Measurements from ENCODE around the gene ADGRD1. TPM values are rescaled to one million over a fixed set of nuclear protein-coding genes. Genes with fewer than 3 reads are reported as not detected.
"Not testable (repeated sequence)": the region's sequence is repeated elsewhere in the genome, so short reads cannot be mapped to it uniquely, and the experiment has no call there.

ADGRD1 gene
- total and polyA plus RNA-seq, 4 donors, result 9.9 to 15.4 (median 12.7) TPM

GRCh38 chr12:131113568-131114270 is 160.0 kb downstream of the ADGRD1 start:
- Histone ChIP-seq H3K27ac (ENCODE audit: low read depth, low read length) (peak overlapping the region; percentile 33), H3K9me3 (ENCODE audit: control insufficient read depth, insufficient read depth, low read length) (no peaks in the 10 kb centered on the region), H3K4me1 (ENCODE audit: control insufficient read depth, insufficient read depth, low read length) (peaks cover 33% of the 10 kb centered on the region), H3K4me3 (ENCODE audit: low read depth, low read length) (no peak overlapping the region), H3K27me3 (ENCODE audit: control insufficient read depth, insufficient read depth, low read length) (no peaks in the 10 kb centered on the region), H3K36me3 (ENCODE audit: control insufficient read depth, insufficient read depth, low read length) (no peaks in the 10 kb centered on the region)
- DNase-seq (ENCODE audit: low read depth in 4 of 6, low spot score in 6 of 6), result peak in 2 of 6 donors; percentile 53 to 62
- WGBS (ENCODE audit: insufficient coverage), result 69% methylated on average over 14 of the region's 18 CpGs

- Histone ChIP-seq H3K4me1 (ENCODE audit: control insufficient read depth, insufficient read depth, low read length) (peaks cover 33% of the 10 kb centered on the region), H3K27ac (ENCODE audit: low read depth, low read length) (peak overlapping the region; percentile 33), H3K36me3 (ENCODE audit: control insufficient read depth, insufficient read depth, low read length) (no peaks in the 10 kb centered on the region), H3K27me3 (ENCODE audit: control insufficient read depth, insufficient read depth, low read length) (no peaks in the 10 kb centered on the region), H3K9me3 (ENCODE audit: control insufficient read depth, insufficient read depth, low read length) (no peaks in the 10 kb centered on the region), H3K4me3 (ENCODE audit: low read depth, low read length) (no peak overlapping the region)
- 52% methylated on average over 5 of the region's 5 CpGs for WGBS (ENCODE audit: insufficient coverage)
- DNase-seq (ENCODE audit: low read depth in 4 of 6, low spot score in 6 of 6), result peak in 2 of 6 donors; percentile 41 to 64
Observed at GRCh38 chr12:131114271-131114670, 160.6 kb downstream of the ADGRD1 start.

- no peak for DNase-seq (ENCODE audit: low read depth in 4 of 6, low spot score in 6 of 6)
- H3K36me3 ChIP-seq (ENCODE audit: control insufficient read depth, insufficient read depth, low read length), result no peaks in the 10 kb centered on the region
- 85% methylated on average over 11 of the region's 18 CpGs for WGBS (ENCODE audit: insufficient coverage)
- H3K27me3 ChIP-seq (ENCODE audit: control insufficient read depth, insufficient read depth, low read length), result no peaks in the 10 kb centered on the region
- no peak overlapping the region for H3K4me3 ChIP-seq (ENCODE audit: low read depth, low read length)
- peak overlapping the region; percentile 15 for H3K27ac ChIP-seq (ENCODE audit: low read depth, low read length)
- peaks cover 33% of the 10 kb centered on the region for H3K4me1 ChIP-seq (ENCODE audit: control insufficient read depth, insufficient read depth, low read length)
- no peaks in the 10 kb centered on the region for H3K9me3 ChIP-seq (ENCODE audit: control insufficient read depth, insufficient read depth, low read length)
Observed at GRCh38 chr12:131114942-131115584, 161.4 kb downstream of the ADGRD1 start.

- no peaks in the 10 kb centered on the region for H3K27me3 ChIP-seq (ENCODE audit: control insufficient read depth, insufficient read depth, low read length)
- 91% methylated on average over 8 of the region's 8 CpGs for WGBS (ENCODE audit: insufficient coverage)
- peak overlapping the region; percentile 16 for H3K27ac ChIP-seq (ENCODE audit: low read depth, low read length)
- H3K9me3 ChIP-seq (ENCODE audit: control insufficient read depth, insufficient read depth, low read length), result no peaks in the 10 kb centered on the region
- H3K36me3 ChIP-seq (ENCODE audit: control insufficient read depth, insufficient read depth, low read length), result no peaks in the 10 kb centered on the region
- DNase-seq (ENCODE audit: low read depth in 4 of 6, low spot score in 6 of 6), result no peak
- H3K4me1 ChIP-seq (ENCODE audit: control insufficient read depth, insufficient read depth, low read length), result peaks cover 33% of the 10 kb centered on the region
- H3K4me3 ChIP-seq (ENCODE audit: low read depth, low read length), result no peak overlapping the region
Observed at GRCh38 chr12:131115766-131116467, 162.2 kb downstream of the ADGRD1 start.

- H3K36me3 ChIP-seq (ENCODE audit: control insufficient read depth, insufficient read depth, low read length), result no peaks in the 10 kb centered on the region
- no peak overlapping the region for H3K4me3 ChIP-seq (ENCODE audit: low read depth, low read length)
- H3K27ac ChIP-seq (ENCODE audit: low read depth, low read length), result peak overlapping the region; percentile 16
- no peaks in the 10 kb centered on the region for H3K27me3 ChIP-seq (ENCODE audit: control insufficient read depth, insufficient read depth, low read length)
- no peaks in the 10 kb centered on the region for H3K9me3 ChIP-seq (ENCODE audit: control insufficient read depth, insufficient read depth, low read length)
- WGBS (ENCODE audit: insufficient coverage), result 34% methylated on average over 11 of the region's 15 CpGs
- H3K4me1 ChIP-seq (ENCODE audit: control insufficient read depth, insufficient read depth, low read length), result peaks cover 33% of the 10 kb centered on the region
- peak in 2 of 6 donors; percentile 56 to 64 for DNase-seq (ENCODE audit: low read depth in 4 of 6, low spot score in 6 of 6)
Observed at GRCh38 chr12:131116468-131117117, 162.9 kb downstream of the ADGRD1 start.

GRCh38 chr12:131117438-131118245 is 163.9 kb downstream of the ADGRD1 start:
- DNase-seq (ENCODE audit: low read depth in 4 of 6, low spot score in 6 of 6), result no peak
- 90% methylated on average over 2 of the region's 7 CpGs for WGBS (ENCODE audit: insufficient coverage)
- Histone ChIP-seq H3K9me3 (ENCODE audit: control insufficient read depth, insufficient read depth, low read length) (no peaks in the 10 kb centered on the region), H3K27me3 (ENCODE audit: control insufficient read depth, insufficient read depth, low read length) (no peaks in the 10 kb centered on the region), H3K4me1 (ENCODE audit: control insufficient read depth, insufficient read depth, low read length) (peaks cover 29% of the 10 kb centered on the region), H3K27ac (ENCODE audit: low read depth, low read length) (no peak overlapping the region), H3K4me3 (ENCODE audit: low read depth, low read length) (no peak overlapping the region), H3K36me3 (ENCODE audit: control insufficient read depth, insufficient read depth, low read length) (no peaks in the 10 kb centered on the region)

GRCh38 chr12:131118371-131118770 is 164.7 kb downstream of the ADGRD1 start:
- Histone ChIP-seq H3K9me3 (ENCODE audit: control insufficient read depth, insufficient read depth, low read length) (no peaks in the 10 kb centered on the region), H3K36me3 (ENCODE audit: control insufficient read depth, insufficient read depth, low read length) (no peaks in the 10 kb centered on the region), H3K4me3 (ENCODE audit: low read depth, low read length) (no peak overlapping the region), H3K27ac (ENCODE audit: low read depth, low read length) (no peak overlapping the region), H3K4me1 (ENCODE audit: control insufficient read depth, insufficient read depth, low read length) (peaks cover 25% of the 10 kb centered on the region), H3K27me3 (ENCODE audit: control insufficient read depth, insufficient read depth, low read length) (no peaks in the 10 kb centered on the region)
- DNase-seq (ENCODE audit: low read depth in 4 of 6, low spot score in 6 of 6), result no peak
- 87% methylated on average over 9 of the region's 9 CpGs for WGBS (ENCODE audit: insufficient coverage)

GRCh38 chr12:131119345-131119744 is 165.6 kb downstream of the ADGRD1 start:
- H3K4me3 ChIP-seq (ENCODE audit: low read depth, low read length); H3K36me3 ChIP-seq (ENCODE audit: control insufficient read depth, insufficient read depth, low read length); DNase-seq (ENCODE audit: low read depth in 4 of 6, low spot score in 6 of 6); H3K9me3 ChIP-seq (ENCODE audit: control insufficient read depth, insufficient read depth, low read length); H3K27ac ChIP-seq (ENCODE audit: low read depth, low read length); H3K27me3 ChIP-seq (ENCODE audit: control insufficient read depth, insufficient read depth, low read length): not testable (repeated sequence)
- peaks cover 19% of the 10 kb centered on the region for H3K4me1 ChIP-seq (ENCODE audit: control insufficient read depth, insufficient read depth, low read length)
- 81% methylated on average over 2 of the region's 8 CpGs for WGBS (ENCODE audit: insufficient coverage)

GRCh38 chr12:131119936-131120335 is 166.2 kb downstream of the ADGRD1 start:
- Histone ChIP-seq H3K4me1 (ENCODE audit: control insufficient read depth, insufficient read depth, low read length) (peaks cover 15% of the 10 kb centered on the region), H3K27me3 (ENCODE audit: control insufficient read depth, insufficient read depth, low read length) (no peaks in the 10 kb centered on the region), H3K4me3 (ENCODE audit: low read depth, low read length) (no peak overlapping the region), H3K27ac (ENCODE audit: low read depth, low read length) (no peak overlapping the region), H3K9me3 (ENCODE audit: control insufficient read depth, insufficient read depth, low read length) (no peaks in the 10 kb centered on the region), H3K36me3 (ENCODE audit: control insufficient read depth, insufficient read depth, low read length) (no peaks in the 10 kb centered on the region)
- DNase-seq (ENCODE audit: low read depth in 4 of 6, low spot score in 6 of 6), result no peak
- 98% methylated on average over 5 of the region's 8 CpGs for WGBS (ENCODE audit: insufficient coverage)
